ENCODE results near the gene SYS1.
A peak's percentile ranks its signal among the peaks of the same experiment; 100 is the strongest.

Gene SYS1

DNA sequence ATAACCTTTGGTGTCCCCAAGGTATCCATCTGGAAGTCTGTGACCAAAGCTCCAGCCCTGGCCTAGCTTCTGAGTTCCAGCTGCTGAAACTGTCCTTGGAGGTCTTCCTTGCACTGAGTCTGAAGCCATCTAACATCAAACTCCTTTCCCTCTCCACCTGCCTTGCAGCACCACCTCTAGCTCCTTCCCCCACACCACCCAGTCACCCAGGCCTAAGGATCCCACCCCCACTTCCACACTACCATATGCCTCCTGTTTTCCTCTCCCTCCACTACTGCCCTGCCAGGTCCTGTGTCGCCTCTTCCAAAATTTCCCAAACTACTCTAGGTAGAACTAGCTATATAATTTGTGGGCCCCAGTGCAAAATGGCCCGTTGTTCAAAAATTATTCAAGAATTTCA is 44.0 kb upstream of the SYS1 start:
- TF ChIP-seq, protein P1, sequence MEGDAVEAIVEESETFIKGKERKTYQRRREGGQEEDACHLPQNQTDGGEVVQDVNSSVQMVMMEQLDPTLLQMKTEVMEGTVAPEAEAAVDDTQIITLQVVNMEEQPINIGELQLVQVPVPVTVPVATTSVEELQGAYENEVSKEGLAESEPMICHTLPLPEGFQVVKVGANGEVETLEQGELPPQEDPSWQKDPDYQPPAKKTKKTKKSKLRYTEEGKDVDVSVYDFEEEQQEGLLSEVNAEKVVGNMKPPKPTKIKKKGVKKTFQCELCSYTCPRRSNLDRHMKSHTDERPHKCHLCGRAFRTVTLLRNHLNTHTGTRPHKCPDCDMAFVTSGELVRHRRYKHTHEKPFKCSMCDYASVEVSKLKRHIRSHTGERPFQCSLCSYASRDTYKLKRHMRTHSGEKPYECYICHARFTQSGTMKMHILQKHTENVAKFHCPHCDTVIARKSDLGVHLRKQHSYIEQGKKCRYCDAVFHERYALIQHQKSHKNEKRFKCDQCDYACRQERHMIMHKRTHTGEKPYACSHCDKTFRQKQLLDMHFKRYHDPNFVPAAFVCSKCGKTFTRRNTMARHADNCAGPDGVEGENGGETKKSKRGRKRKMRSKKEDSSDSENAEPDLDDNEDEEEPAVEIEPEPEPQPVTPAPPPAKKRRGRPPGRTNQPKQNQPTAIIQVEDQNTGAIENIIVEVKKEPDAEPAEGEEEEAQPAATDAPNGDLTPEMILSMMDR (IDR thresholded peaks at IDR 0.05; ENCODE audit: extremely low read depth, missing control alignments): no peak
- DNase-seq (ENCODE audit: low spot score): no peak

DNA sequence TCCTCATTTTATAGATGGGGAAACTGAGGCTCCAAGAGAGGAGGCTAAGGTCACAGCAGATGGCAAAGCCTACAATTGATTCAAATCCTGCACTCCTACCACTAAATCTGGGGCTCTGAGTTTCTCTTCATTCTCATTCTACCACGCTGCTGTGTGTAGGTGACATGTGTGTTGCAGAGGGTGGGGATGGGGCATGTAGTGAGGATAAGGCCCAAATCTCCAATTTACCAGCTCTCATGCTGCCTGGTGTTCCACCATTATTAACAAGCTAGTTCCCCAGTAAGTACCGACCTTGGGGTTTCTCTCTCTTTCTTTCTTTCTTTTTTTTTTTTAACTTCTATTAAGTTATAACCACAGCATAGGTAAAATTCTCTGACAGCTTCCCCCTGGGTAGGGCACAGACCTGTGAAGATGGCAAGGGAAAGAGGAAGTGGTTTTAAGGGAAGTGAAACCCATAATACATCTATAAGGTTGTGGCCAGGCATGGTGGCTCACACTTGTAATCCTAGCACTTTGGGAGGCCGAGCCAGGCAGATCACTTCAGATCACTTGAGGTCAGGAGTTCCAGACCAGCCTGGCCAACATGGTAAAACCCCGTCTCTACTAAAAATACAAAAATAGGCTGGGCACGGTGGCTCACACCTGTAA is 41.9 kb upstream of the SYS1 start:
- TF ChIP-seq, protein P1 (IDR thresholded peaks at IDR 0.05; ENCODE audit: extremely low read depth, missing control alignments): no peak
- no peak for DNase-seq (ENCODE audit: low spot score)

DNA sequence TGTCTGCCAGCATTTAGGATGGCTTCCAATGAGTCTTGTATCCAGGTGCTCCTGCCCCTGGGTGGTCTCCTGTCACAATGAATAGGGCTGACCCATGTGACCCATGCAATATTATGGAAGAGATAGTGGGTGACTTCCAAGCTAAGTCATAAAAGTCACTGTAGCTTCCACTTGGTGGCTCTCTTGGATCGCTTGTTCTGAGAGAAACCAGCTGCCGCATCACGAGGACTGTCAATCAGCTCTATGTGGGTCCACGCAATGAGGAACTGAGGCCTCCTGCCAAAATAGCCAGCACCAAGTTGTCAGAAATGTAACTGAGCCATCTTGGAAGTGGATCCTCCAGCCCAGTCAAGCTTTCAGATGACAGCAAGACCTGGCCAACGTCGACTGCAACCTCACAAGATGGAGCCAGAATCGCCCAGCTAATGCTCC is 40.0 kb upstream of the SYS1 start:
- TF ChIP-seq, protein P1 (IDR thresholded peaks at IDR 0.05; ENCODE audit: extremely low read depth, missing control alignments): no peak
- peak; percentile 56 for DNase-seq (ENCODE audit: low spot score)

DNA sequence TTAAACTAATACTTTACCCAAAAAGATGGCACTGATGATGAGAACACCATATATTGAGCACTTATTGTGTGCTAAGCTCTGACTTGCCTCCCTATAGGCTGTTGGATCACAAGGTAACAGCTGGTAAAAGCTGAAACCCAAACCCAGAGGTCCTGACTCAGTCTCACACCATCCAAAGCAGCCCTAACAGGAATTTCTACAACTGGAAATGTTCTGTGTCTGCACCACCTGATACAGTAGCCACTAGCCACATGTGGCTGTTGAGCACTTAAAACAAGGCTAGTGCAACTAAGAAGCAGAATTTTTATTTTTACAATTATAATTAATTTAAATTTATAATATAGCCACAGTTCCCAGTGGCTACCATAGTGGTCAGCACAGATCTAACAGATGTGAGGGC is 39.2 kb upstream of the SYS1 start:
- DNase-seq (ENCODE audit: low spot score): no peak
- TF ChIP-seq, protein P1 (IDR thresholded peaks at IDR 0.05; ENCODE audit: extremely low read depth, missing control alignments): no peak

DNA sequence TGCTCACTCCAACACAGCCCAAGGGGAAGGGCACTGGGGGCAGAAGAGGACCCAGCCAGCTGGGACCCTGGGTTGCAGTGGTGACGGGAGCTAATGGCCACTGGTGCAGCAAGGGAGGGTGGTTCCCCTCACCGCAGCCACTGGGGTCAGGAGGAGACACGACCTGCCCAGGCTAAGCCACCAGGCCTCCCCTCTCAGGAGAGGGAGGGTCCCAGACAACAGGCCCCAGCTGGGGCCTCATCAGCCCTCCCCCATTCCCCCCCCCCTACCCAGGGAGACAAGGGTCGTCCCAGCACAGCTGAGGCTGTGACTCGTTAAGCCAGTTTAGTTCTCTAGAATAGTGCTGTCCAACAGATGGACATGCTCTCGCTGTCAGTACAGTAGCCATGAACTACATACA is 37.6 kb upstream of the SYS1 start:
- no peak for DNase-seq (ENCODE audit: low spot score)
- TF ChIP-seq, protein P1 (IDR thresholded peaks at IDR 0.05; ENCODE audit: extremely low read depth, missing control alignments): no peak

DNA sequence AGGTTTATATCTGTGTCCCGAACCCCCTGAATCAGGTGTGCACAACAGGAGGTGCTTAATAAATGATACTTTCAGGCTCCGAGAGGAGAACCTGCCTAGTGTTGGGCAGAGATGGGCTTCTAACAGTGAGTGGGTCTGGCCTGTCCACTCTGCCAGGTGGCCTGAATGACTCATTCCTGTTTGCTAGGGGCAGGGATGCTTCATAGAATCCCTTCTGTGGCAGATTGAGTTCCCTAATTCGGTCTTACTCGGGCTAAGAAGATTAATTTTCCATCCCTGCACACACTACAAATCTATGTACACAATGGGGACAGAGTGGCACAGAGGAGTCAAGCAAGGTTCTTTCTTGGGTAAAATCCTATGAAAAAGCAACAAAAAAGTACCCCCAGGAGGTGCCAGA is 34.5 kb upstream of the SYS1 start:
- no peak for DNase-seq (ENCODE audit: low spot score)
- TF ChIP-seq, protein P1 (IDR thresholded peaks at IDR 0.05; ENCODE audit: extremely low read depth, missing control alignments): no peak

DNA sequence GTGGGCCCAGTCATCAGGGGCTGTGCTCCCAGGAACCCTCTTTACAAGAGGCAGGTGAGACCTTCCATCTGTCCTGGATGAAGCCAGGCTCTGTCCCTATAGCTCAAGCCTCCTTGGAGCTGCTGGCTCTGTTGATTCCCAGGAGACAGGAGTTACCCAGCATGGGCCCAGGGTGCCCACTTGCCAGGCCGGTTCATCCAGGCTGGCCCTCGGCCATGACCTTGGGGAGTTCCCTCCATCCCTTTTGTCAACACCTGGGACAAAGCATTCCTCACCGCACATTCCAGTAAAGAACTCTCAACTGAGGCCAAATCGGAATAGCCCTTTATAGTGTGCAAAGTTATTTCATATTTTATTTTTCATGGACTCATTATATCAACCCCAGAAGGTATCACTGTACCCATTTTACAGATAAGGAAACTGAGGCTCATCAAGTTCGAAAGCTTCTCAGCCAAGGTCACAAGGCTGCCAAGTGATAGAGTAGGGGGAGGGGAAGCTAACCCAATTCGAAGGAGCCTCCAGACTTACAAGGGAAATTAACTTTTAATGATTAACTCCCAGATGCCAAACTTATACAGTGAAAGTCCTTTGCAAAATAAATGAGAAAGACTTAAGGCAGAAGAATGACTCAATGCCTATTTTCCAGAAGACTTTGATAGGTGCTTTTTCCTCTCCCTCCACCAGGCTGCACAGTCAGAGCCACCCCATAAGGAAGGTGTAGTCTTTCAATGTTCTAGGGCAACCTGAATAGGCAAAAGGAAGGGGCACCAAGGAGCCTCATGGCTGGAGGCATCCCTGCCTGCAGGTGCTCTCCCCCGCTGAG is 33.2 kb upstream of the SYS1 start:
- TF ChIP-seq, protein P1 (IDR thresholded peaks at IDR 0.05; ENCODE audit: extremely low read depth, missing control alignments): no peak
- no peak for DNase-seq (ENCODE audit: low spot score)
